ENCODE data around the gene NOVA2. TPM values are rescaled to one million over a fixed set of nuclear protein-coding genes. Genes with fewer than 3 reads are reported as not detected.
A peak's percentile ranks its signal among the peaks of the same experiment; 100 is the strongest.

Gene NOVA2
- polyA plus RNA-seq, 6 donors from 2014 or later: not detected

DNA sequence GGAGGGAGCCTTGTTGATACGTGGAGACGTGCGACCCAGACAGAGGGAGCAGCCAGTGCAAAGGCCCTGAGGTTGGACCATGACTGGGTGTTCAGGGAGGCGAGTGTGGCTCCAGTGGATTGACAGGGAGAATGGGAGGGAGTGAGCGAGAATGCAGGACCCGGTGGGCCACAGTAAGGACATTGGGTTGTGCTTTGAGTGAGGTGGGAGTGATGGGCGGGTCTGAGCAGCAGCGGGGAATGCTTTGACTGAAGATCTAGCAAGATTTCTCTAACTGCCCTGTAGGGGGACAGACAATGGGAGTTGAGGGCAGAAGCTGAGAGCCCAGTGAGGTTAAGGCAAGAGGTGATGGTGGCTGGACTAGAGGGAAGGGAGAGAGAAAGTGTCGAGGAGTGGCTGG is 51.4 kb downstream of the NOVA2 start:
- Mint-ChIP-seq H3K27ac (peak overlapping the region in 2 of 6 donors; percentile 21 to 73), H3K9me3 (peaks cover 0 to 1% (median 0%) of the 10 kb centered on the region in 7 donors), H3K4me1 (peaks cover under 1 to 5% (median 5%) of the 10 kb centered on the region in 3 donors), H3K36me3 (no peaks in the 10 kb centered on the region), H3K27me3 (peaks cover 14 to 23% (median 16%) of the 10 kb centered on the region in 3 donors), H3K4me3 (no peak overlapping the region)
- DNase-seq (no peak), ATAC-seq (ENCODE audit: low read depth in 2 of 2) (peak in 1 of 2 donors; percentile 37)

DNA sequence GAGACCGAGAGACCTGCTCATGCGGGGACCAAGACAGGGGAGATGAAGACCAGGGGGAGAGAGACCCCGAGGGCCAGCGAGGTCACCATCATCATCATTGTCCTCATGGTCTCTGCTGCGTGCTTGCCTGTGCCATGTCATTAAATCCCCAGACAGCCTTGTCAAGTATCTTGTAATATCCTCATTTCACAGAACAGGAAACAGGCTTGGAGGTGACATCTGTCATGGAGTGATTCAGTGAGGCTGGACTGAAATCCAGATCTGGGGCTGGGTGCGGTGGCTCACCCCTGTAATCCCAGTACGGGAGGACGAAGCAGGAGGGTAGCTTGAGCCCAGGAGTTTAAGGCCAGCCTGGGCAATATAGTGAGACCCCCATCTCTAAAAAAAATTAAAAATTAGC is 53.2 kb downstream of the NOVA2 start:
- ATAC-seq (ENCODE audit: low read depth in 2 of 2) (no peak), DNase-seq (no peak)
- peaks cover 22 to 31% (median 22%) of the 10 kb centered on the region in 3 donors for H3K27me3 Mint-ChIP-seq
- no peak overlapping the region for H3K27ac Mint-ChIP-seq
- no peak overlapping the region for H3K4me3 Mint-ChIP-seq
- H3K9me3 Mint-ChIP-seq: no peaks in the 10 kb centered on the region
- H3K36me3 Mint-ChIP-seq: no peaks in the 10 kb centered on the region
- H3K4me1 Mint-ChIP-seq: no peaks in the 10 kb centered on the region

DNA sequence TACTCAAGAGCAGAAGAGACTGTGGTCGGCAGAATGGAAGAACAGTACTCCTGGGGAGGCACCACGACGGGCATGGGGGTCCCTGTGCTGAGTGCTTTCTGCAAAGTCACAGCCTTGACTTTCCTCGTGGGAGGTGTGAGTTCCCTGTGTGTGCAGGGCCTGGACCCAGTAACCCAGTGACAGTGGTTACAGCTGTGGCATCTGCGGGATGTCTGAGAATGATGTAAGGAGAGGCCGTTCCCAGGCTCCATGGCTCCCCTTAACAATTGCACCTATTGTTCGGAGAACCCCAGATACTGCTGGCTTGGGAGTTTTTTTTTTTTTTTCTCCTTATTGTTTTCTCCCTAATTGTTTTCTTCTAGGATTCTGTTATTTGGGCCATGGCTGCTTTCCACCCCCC is 54.0 kb downstream of the NOVA2 start:
- Mint-ChIP-seq H3K27me3 (peaks cover 22 to 31% (median 26%) of the 10 kb centered on the region in 3 donors), H3K4me1 (no peaks in the 10 kb centered on the region), H3K9me3 (no peaks in the 10 kb centered on the region), H3K4me3 (no peak overlapping the region), H3K36me3 (no peaks in the 10 kb centered on the region), H3K27ac (no peak overlapping the region)
- ATAC-seq (ENCODE audit: low read depth in 2 of 2) (no peak), DNase-seq (no peak)

DNA sequence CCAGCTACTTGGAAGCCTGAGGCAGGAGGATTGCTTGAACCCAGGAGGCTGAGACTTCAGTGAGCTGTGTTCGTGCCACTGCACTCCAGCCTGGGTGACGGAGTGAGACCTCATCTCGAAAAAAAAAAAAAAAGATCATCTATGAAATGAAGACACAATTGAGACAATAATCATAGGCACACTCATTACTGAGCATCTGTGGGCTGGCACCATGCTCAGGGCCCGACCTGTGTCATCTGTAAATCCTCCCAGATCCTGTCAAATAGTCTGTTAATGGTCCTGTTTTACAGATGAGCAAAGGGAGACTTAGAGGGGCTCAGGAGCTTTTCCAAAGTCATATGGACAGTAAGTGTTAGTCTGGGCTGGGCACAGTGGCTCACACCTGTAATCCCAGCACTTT is 54.9 kb downstream of the NOVA2 start:
- DNase-seq (no peak), ATAC-seq (ENCODE audit: low read depth in 2 of 2) (no peak)
- Mint-ChIP-seq H3K9me3 (no peaks in the 10 kb centered on the region), H3K27me3 (peaks cover 23 to 32% (median 26%) of the 10 kb centered on the region in 3 donors), H3K36me3 (no peaks in the 10 kb centered on the region), H3K27ac (no peak overlapping the region), H3K4me1 (no peaks in the 10 kb centered on the region), H3K4me3 (no peak overlapping the region)

DNA sequence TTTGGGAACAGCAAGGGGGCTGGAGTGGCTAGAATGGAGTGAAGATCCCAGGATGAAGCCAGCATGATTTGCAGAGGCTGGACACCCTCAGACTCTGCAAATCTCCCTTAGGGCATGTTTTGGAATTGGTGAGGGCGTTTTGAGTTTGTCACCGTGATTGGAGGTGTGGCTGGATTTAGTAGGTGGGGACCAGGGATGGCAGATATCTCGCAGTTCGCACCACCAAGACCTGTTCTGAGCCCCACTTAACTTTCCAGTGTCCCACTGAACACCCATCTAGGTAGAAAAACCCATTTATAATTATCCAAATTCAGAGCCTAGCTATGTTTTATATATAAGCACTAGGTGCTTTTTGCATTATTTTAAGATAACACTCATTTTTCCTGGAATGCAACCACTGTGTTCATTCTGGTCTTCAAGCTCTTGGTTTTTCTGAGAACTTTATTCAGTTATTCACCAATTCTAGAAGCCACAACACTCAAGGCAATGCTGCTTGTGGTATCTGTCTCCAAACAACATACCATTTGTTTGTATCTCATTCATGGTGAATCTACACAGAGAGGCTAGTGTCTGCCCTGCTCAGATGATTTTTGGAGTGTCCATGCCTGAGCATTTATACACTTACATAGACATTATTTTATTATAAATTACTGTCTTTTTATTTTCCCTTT is 56.1 kb downstream of the NOVA2 start:
- no peak overlapping the region for H3K27ac Mint-ChIP-seq
- ATAC-seq (ENCODE audit: low read depth in 2 of 2) (no peak), DNase-seq (no peak)
- H3K9me3 Mint-ChIP-seq: no peaks in the 10 kb centered on the region
- H3K27me3 Mint-ChIP-seq: peaks cover 32 to 41% (median 33%) of the 10 kb centered on the region in 3 donors
- no peak overlapping the region for H3K4me3 Mint-ChIP-seq
- H3K36me3 Mint-ChIP-seq: no peaks in the 10 kb centered on the region
- H3K4me1 Mint-ChIP-seq: no peaks in the 10 kb centered on the region

DNA sequence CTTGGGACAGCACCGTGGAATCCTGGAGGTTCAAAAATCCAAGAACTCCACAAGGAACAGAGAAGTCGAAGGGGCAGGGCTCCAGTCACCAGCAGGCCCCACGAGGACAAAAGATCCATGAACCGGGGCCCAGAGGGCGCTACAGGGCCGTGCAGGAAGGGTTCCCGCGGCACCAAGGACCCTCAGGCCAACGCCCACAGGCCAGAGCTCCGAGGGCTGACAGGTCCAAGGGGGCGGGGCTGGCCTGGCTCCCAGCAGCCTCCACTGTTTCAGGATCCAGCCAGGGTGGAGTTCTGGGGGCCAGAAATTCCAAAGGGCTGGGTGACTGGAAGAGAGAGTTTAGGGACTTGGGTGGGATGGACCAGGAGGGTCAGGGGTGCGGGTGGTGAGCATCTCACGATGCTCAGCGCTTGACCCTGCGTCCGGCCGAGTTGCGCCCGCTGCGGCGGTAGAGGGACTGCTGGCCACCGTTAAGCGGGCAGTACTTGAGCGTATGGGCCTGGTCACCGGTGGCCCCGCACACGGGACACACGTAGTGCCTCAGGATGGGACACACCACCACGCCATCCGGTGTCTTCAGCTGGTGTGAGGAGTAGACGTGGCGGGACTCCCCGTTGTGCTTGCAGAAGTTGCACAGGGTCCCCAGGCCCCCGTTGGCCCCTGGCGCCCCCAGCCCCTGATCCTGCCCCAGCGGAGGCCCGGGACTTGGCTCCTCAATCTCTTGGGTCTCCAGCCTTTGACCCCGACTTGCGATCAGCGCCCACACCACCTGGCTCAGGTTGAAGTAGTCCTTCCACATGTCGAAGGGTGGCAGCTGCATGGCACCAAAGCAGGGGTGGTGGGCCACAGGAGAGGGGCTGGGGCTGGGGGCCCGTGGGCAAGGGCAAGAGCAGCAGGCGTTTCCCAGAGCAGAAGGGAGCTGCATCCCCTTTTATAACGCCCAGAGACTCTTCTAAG is 59.5 kb downstream of the NOVA2 start, which contains the start of gene NANOS2:
NANOS2 (minus strand) TSS at position 905 of the 957 bp plus-strand sequence; CDS start at position 820, 85 bp downstream.
- DNase-seq (no peak), ATAC-seq (ENCODE audit: low read depth in 2 of 2) (no peak)
- no peaks in the 10 kb centered on the region for H3K36me3 Mint-ChIP-seq
- no peak within 1 kb of the TSS for H3K4me3 Mint-ChIP-seq
- peak within 1 kb of the TSS in 1 of 6 donors; percentile 65 for H3K27ac Mint-ChIP-seq
- H3K9me3 Mint-ChIP-seq: peaks cover 0 to 2% (median 0%) of the 10 kb centered on the region in 7 donors
- peaks cover 23 to 50% (median 43%) of the 10 kb centered on the region in 3 donors for H3K27me3 Mint-ChIP-seq
- no peaks in the 10 kb centered on the region for H3K4me1 Mint-ChIP-seq

DNA sequence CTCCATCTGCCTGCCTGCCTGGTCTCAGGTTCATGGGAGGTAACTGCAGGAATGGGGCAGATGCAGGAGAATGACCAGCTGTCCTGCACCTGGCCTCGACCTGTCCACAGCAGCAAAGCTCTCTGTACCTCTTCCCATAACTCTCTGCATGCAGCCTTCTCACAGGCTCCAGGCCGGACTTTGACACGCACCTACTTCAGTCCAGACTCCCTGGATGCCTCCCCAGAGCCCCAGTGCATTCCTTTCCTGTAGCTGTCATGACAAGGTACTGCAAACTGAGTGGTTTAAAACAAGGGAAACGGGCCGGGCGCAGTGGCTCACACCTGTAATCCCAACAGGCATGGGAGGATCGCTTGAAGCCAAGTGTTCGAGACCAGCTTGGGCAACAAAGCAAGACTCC is 62.4 kb downstream of the NOVA2 start:
- DNase-seq (no peak), ATAC-seq (ENCODE audit: low read depth in 2 of 2) (no peak)
- Mint-ChIP-seq H3K4me1 (no peaks in the 10 kb centered on the region), H3K27me3 (peaks cover 24 to 54% (median 45%) of the 10 kb centered on the region in 3 donors), H3K4me3 (no peak overlapping the region), H3K36me3 (no peaks in the 10 kb centered on the region), H3K9me3 (peaks cover 0 to 2% (median 0%) of the 10 kb centered on the region in 7 donors), H3K27ac (no peak overlapping the region)

DNA sequence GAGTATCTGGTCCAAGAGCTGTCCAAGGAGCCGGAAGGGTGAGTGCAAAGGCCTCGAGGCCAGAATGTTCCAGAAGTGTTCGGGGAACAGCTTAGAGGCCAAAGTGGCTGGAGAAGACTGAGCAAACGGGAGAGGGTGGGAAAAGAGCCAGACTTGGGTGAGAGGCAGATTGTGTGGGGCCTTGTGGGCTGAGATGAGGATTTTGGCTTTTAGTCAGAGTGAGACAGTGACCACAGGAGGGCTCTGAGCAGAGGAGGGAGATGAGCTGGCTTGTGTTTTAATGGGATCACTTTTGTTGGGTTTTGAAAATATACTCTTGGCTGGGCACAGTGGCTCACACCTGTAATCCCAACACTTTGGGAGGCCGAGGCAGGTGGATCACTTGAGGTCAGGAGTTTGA is 64.7 kb downstream of the NOVA2 start:
- peaks cover 17 to 56% (median 49%) of the 10 kb centered on the region in 3 donors for H3K27me3 Mint-ChIP-seq
- ATAC-seq (ENCODE audit: low read depth in 2 of 2) (no peak), DNase-seq (no peak)
- H3K4me1 Mint-ChIP-seq: peaks cover 0 to under 1% (median 0%) of the 10 kb centered on the region in 3 donors
- no peak overlapping the region for H3K4me3 Mint-ChIP-seq
- peaks cover 0 to 2% (median 0%) of the 10 kb centered on the region in 7 donors for H3K9me3 Mint-ChIP-seq
- no peaks in the 10 kb centered on the region for H3K36me3 Mint-ChIP-seq
- peak overlapping the region in 1 of 6 donors; percentile 89 for H3K27ac Mint-ChIP-seq

DNA sequence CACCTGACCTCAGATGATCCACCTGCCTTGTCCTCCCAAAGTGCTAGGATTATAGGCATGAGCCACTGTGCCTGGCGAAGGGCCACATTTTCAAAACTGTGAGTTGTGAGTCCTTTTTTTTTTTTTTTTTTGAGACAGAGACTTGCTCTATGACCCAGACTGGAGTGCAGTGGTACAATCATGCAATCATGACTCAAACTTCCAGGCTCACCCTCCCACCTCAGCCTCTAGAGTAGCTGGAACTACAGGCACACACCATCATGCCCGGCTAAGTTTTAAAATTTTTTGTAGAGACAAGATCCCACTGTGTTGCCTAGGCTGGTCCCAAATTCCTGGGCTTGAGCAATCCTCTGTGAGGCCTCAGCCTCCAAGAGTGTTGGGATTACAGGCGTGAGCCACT is 67.4 kb downstream of the NOVA2 start:
- DNase-seq (no peak), ATAC-seq (ENCODE audit: low read depth in 2 of 2) (no peak)
- peaks cover 6 to 13% (median 7%) of the 10 kb centered on the region in 3 donors for H3K4me1 Mint-ChIP-seq
- H3K27me3 Mint-ChIP-seq: peaks cover 4 to 43% (median 30%) of the 10 kb centered on the region in 3 donors
- H3K4me3 Mint-ChIP-seq: peak overlapping the region in 1 of 8 donors; percentile 33
- no peaks in the 10 kb centered on the region for H3K36me3 Mint-ChIP-seq
- no peaks in the 10 kb centered on the region for H3K9me3 Mint-ChIP-seq
- H3K27ac Mint-ChIP-seq: no peak overlapping the region

DNA sequence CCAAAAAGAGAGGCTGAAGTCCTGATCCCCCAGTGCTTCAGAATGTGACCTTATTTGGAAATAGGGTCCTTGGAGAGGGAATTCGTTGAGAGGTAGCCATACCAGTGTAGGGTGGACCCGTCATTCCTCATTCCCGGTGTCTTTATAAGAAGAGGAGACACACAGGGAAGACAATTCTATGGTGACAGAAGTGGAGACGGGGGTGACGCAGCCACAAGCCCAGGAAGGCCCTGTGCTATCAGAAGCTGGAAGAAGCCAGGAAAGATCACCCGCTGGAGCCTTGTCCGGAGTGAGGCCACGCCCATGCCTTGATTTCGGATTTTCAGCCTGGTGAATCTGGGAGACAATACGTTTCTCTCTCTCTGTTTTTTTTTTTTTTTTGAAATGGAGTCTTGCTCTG is 68.7 kb downstream of the NOVA2 start:
- H3K4me1 Mint-ChIP-seq: peaks cover 15 to 20% (median 17%) of the 10 kb centered on the region in 3 donors
- peak overlapping the region in 1 of 8 donors; percentile 47 for H3K4me3 Mint-ChIP-seq
- H3K9me3 Mint-ChIP-seq: no peaks in the 10 kb centered on the region
- H3K27me3 Mint-ChIP-seq: peaks cover 4 to 35% (median 21%) of the 10 kb centered on the region in 3 donors
- no peaks in the 10 kb centered on the region for H3K36me3 Mint-ChIP-seq
- ATAC-seq (ENCODE audit: low read depth in 2 of 2) (no peak), DNase-seq (no peak)
- H3K27ac Mint-ChIP-seq: peak overlapping the region in 1 of 6 donors; percentile 65

DNA sequence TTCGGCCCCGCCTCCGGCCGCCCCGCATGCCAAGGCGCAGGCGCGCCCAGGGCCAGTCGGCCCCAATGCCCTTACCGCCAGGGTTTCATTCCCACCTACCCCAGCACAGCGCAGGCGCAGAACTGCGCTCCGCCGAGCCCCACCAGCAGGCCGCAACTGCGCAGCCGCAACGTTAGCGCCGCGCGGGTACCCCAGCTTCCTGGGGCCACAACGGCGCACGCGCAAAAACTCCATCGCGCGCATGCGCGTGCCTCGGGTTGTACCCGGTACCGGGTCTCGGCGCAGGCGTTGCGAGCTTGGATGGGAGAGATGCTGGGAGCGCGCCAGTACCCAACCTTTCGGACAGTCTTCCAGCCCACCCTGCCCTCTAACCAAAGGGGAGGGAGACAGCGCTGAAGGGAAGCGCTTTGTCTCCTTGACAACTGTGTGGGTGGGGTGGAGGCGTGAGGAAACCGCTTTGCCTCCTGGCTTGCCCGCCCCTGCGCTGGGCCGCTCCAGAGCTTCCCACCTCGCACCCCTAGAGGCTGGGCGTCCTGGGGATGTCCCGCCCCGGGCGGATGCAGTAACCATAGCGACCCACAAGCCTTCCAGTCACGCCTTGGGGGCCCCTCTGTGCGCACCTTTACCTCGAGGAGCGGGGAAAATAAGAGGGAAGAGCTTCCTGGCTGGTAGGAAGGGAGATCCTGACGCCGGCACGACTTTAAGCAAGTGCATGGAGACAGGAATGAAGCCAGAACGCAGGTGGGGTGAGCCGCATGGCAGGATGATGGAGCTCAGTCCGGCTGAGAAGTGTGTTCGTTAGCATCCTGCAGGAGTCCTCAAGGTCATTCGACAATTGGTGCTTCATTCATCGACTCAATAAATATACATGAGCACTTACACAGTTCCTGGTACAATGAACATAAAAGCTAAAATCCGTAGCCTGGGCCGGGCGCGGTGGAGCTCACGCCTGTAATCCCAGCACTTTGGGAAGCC is 70.7 kb downstream of the NOVA2 start:
- peaks cover 0 to 5% of the 10 kb centered on the region in 2 donors for H3K36me3 Mint-ChIP-seq
- peak; percentile 100 for DNase-seq
- peak; percentile 80 to 81 for ATAC-seq (ENCODE audit: low read depth in 2 of 2)
- peaks cover 0 to 17% (median 7%) of the 10 kb centered on the region in 3 donors for H3K27me3 Mint-ChIP-seq
- H3K27ac Mint-ChIP-seq: peak overlapping the region; percentile 39 to 93 (median 88)
- H3K4me1 Mint-ChIP-seq: peaks cover 16 to 31% (median 26%) of the 10 kb centered on the region in 3 donors
- peak overlapping the region; percentile 85 to 98 (median 96) for H3K4me3 Mint-ChIP-seq
- no peaks in the 10 kb centered on the region for H3K9me3 Mint-ChIP-seq

DNA sequence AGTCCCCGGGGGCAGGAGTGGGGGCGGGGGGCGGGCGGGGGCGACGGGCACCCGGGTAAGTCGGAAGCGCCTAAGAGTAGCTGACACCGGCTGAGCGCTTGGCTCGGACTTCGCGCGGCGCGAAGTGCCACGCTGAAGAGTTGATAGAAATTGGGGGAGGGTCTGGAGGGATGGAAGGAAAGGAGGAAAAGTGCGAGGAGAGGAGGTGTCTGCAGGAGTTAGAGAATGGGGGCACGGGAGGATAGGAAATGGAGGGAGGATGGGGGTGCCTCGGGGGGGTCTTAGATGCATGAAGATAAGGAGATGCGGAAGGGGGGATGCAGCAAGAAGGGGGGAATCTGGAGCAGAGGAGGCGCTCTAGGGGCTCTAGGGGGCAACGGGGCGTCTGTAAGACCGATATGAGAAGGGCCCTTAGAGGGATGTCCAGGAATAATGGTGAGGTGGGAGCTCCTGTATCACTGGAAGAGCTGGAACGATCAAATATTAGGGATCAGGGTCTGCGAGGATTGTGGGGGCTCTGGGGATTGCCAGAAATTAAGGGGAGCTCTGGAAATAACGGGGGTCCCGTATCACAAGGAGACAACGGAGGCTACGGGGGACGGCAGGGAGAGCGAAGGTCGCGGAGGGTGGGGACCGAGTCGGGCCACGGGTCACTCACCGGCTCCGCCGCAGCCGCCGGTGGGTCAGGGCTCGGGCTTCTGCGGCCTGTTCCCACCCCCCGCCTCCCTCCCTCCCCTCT is 71.6 kb downstream of the NOVA2 start, which contains the start of gene MYPOP:
MYPOP (minus strand) TSS at position 702 of the 739 bp plus-strand sequence. CDS start 840 bp downstream, outside the sequence.
- Mint-ChIP-seq H3K27ac (peak within 1 kb of the TSS; percentile 39 to 96 (median 92)), H3K36me3 (peaks cover 0 to 5% of the 10 kb centered on the region in 2 donors), H3K4me3 (peak within 1 kb of the TSS; percentile 91 to 98 (median 97)), H3K9me3 (no peaks in the 10 kb centered on the region), H3K4me1 (peaks cover 16 to 38% (median 26%) of the 10 kb centered on the region in 3 donors), H3K27me3 (peaks cover 0 to 17% (median 7%) of the 10 kb centered on the region in 3 donors)
- ATAC-seq (ENCODE audit: low read depth in 2 of 2): peak in 1 of 2 donors; percentile 1
- no peak for DNase-seq
